Hepatocyte (in vitro differentiated cells): ENCODE results near the gene MFSD11.

ENCODE experiments used
- EZH2 ChIP-seq: fragments of 200-600 bp; sonication (generic); IDR thresholded peaks from 2 replicates; pipeline ENCODE4 v1.6.1; 2016; ENCODE audit warnings: antibody characterized with exemption, mild to moderate bottlenecking, borderline replicate concordance
- EZH2phosphoT487 ChIP-seq: fragments of 200-600 bp; sonication (generic); IDR thresholded peaks from one replicate; pipeline ENCODE4 v1.6.1; 2018; ENCODE audit warnings: antibody characterized with exemption, mild to moderate bottlenecking, low read depth, moderate library complexity; ENCODE audit not compliant: unreplicated experiment, severe bottlenecking
- TF ChIP-seq, protein P1 (sequence below): fragments of 200-600 bp; sonication (generic); IDR thresholded peaks from 2 replicates; pipeline ENCODE4 v1.5.1; 2016; ENCODE audit warnings: antibody characterized with exemption, mild to moderate bottlenecking; ENCODE audit not compliant: poor library complexity

GRCh38 chr17:76707985-76708807 lies 29.7 kb upstream of the MFSD11 start:
- TF ChIP-seq, protein P1, sequence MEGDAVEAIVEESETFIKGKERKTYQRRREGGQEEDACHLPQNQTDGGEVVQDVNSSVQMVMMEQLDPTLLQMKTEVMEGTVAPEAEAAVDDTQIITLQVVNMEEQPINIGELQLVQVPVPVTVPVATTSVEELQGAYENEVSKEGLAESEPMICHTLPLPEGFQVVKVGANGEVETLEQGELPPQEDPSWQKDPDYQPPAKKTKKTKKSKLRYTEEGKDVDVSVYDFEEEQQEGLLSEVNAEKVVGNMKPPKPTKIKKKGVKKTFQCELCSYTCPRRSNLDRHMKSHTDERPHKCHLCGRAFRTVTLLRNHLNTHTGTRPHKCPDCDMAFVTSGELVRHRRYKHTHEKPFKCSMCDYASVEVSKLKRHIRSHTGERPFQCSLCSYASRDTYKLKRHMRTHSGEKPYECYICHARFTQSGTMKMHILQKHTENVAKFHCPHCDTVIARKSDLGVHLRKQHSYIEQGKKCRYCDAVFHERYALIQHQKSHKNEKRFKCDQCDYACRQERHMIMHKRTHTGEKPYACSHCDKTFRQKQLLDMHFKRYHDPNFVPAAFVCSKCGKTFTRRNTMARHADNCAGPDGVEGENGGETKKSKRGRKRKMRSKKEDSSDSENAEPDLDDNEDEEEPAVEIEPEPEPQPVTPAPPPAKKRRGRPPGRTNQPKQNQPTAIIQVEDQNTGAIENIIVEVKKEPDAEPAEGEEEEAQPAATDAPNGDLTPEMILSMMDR = no peak
- TF ChIP-seq EZH2 = no peak
- no peak for TF ChIP-seq EZH2phosphoT487
